K562 (cell line): Measurements from ENCODE around the gene CELF6. TPM values are rescaled to one million over a fixed set of nuclear protein-coding genes. Genes with fewer than 3 reads are reported as not detected.

Experiments used
- ATF1 ChIP-seq, 2 experiments: fragments of 450-650 bp in 1 of 2; IDR thresholded peaks; 2 replicates each; pipeline ENCODE4 v1.6.1; 2016; ENCODE audit warnings: missing compliant biosample characterization in 1 of 2, missing genetic modification characterization in 1 of 2
- CREM ChIP-seq: IDR thresholded peaks from 2 replicates; pipeline ENCODE4 v1.6.1; 2014; ENCODE audit warnings: antibody characterized with exemption, low read depth
- EGR1 ChIP-seq: fragments of 450-650 bp; conservative IDR thresholded peaks from 2 replicates; pipeline ENCODE4 v1.6.1; 2017; ENCODE audit warnings: mild to moderate bottlenecking
- JUND ChIP-seq, 2 experiments: IDR thresholded peaks; 2 replicates in 1 of 2; 3 replicates in 1 of 2; pipeline ENCODE4 v1.6.1; 2011; ENCODE audit warnings: borderline replicate concordance in 2 of 2, low read depth in 2 of 2, low read length in 2 of 2, improper control_type of control experiment in 1 of 2, missing biosample characterization in 1 of 2, missing genetic modification characterization in 1 of 2, missing genetic modification reagents in 1 of 2
- L3MBTL2 ChIP-seq: fragments of 450-650 bp; IDR thresholded peaks from 2 replicates; pipeline ENCODE4 v1.6.1; 2016; ENCODE audit warnings: mild to moderate bottlenecking, moderate library complexity
- MAX ChIP-seq: sonication (generic); formaldehyde crosslinking; IDR thresholded peaks from 2 replicates; pipeline ENCODE4 v1.9.0; 2022; ENCODE audit warnings: mild to moderate bottlenecking, missing genetic modification reagents
- MITF ChIP-seq: IDR thresholded peaks from 2 replicates; pipeline ENCODE4 v1.6.1; 2014; ENCODE audit warnings: antibody characterized with exemption
- MTA3 ChIP-seq: fragments of 450-650 bp; formaldehyde crosslinking; IDR thresholded peaks from 2 replicates; pipeline ENCODE4 v1.6.1; 2017; ENCODE audit warnings: mild to moderate bottlenecking, borderline replicate concordance
- PATZ1 ChIP-seq: fragments of 250-450 bp; sonication (Bioruptor Pico); IDR thresholded peaks from 2 replicates; pipeline ENCODE4 v1.5.0; 2020; ENCODE audit warnings: mild to moderate bottlenecking, borderline replicate concordance
- RBFOX2 ChIP-seq: fragments of 200-400 bp; formaldehyde crosslinking; IDR thresholded peaks from 2 replicates; pipeline ENCODE4 v1.6.1; 2017; ENCODE audit warnings: low read depth, mild to moderate bottlenecking, low read length, moderate library complexity
- RBM22 ChIP-seq: fragments of 200-400 bp; formaldehyde crosslinking; IDR thresholded peaks from 2 replicates; pipeline ENCODE4 v1.6.1; 2018; ENCODE audit warnings: low read length, low read depth; ENCODE audit not compliant: poor library complexity, severe bottlenecking
- VEZF1 ChIP-seq: fragments of 200-800 bp; sonication (Bioruptor generic); IDR thresholded peaks from 2 replicates; pipeline ENCODE4 v1.6.1; 2017; ENCODE audit warnings: missing genetic modification characterization, missing compliant biosample characterization
- ZBTB11 ChIP-seq, 3 experiments: fragments of 200-800 bp in 1 of 3; fragments of 250-450 bp in 1 of 3; fragments of 450-650 bp in 1 of 3; sonication (Bioruptor Pico) in 1 of 3; sonication (Bioruptor generic) in 1 of 3; formaldehyde crosslinking in 1 of 3; IDR thresholded peaks; 2 replicates each; pipeline versions ENCODE4 v1.6.1 to v1.8.0; 2016 to 2022; ENCODE audit warnings: mild to moderate bottlenecking in 2 of 3, missing genetic modification characterization in 2 of 3, missing compliant biosample characterization in 1 of 3, moderate library complexity in 1 of 3
- ZNF449 ChIP-seq: fragments of 250-450 bp; sonication (Bioruptor Pico); IDR thresholded peaks from 2 replicates; pipeline ENCODE4 v1.8.0; 2022; ENCODE audit warnings: moderate library complexity, mild to moderate bottlenecking, inconsistent platforms
- polyA plus RNA-seq, 8 experiments: library from polyadenylated mRNA; depleted of rRNA in 4 of 8; stranded (reverse) in 5 of 8; unstranded in 3 of 8; fragments of >200 nt; fragmentation: Nextera tagmentation in 2 of 8; fragmentation: Illumina TruSeq in 1 of 8; extraction: Ambion mirVana in 2 of 8; extraction: Trizol in 1 of 8; gene quantifications; 2 replicates each; pipeline versions ENCODE4 v1.2.1 to v1.2.3, GENCODE V29; 2011 to 2014; ENCODE audit warnings: inconsistent platforms in 1 of 8, missing spikeins in 1 of 8
- total RNA-seq, 7 experiments: library from RNA; depleted of rRNA in 6 of 7; stranded (reverse); fragments of >200 nt in 6 of 7; fragmentation: Illumina TruSeq in 2 of 7; extraction: Trizol in 2 of 7; gene quantifications; 2 replicates each; pipeline versions ENCODE4 v1.2.1 to v1.2.3, GENCODE V29; 2011 to 2021; ENCODE audit warnings: low replicate concordance in 1 of 7

The CELF6 gene
- total and polyA plus RNA-seq, 9 of the 15 experiments (the other 6 are each of a cell fraction or from before 2014, with no cell fraction given) = 0.01 to 0.11 TPM; not detected in 7

- TF ChIP-seq MITF (peak; percentile 47; the same call in 1 of the 2 replicates), ZNF449 (no peak), RBM22 (peak; percentile 76), PATZ1 (CRISPR knock-in tag) (no peak), MTA3 (peak; percentile 66; the same call in 1 of the 2 replicates), CREM (peak; percentile 81), JUND (IDR thresholded peaks at IDR 0.05; ENCODE audit: borderline replicate concordance, low read depth, low read length) (peak; percentile 72), JUND (tag; IDR thresholded peaks at IDR 0.05; ENCODE audit: borderline replicate concordance, low read depth, low read length) (0 out of 3 replicates have a peak, but pooled peaks have one; percentile 14), EGR1 (peak; percentile 76), VEZF1 (CRISPR knock-in tag) (peak; percentile 97), RBFOX2 (0 out of 2 replicates have a peak, but pooled peaks have one; percentile 8), ATF1 (CRISPR knock-in tag; IDR thresholded peaks at IDR 0.05) (no peak), ATF1 (tag; IDR thresholded peaks at IDR 0.05) (peak; percentile 88), MAX (CRISPR knock-in tag) (peak; percentile 37; the same call in 1 of the 2 replicates), L3MBTL2 (peak; percentile 41), ZBTB11 (CRISPR knock-in tag; IDR thresholded peaks at IDR 0.05) (0 out of 6 replicates have a peak, but pooled peaks of 1 of the 3 experiments have one; percentile 34)
Measured at GRCh38 chr15:72319985-72320671, at the start of gene CELF6 (continued).
